PC-9 (cell line): ENCODE results near the gene FOXL1.

Experiments
- EZH2 ChIP-seq: fragments of 200-600 bp; sonication (generic); IDR thresholded peaks from 2 replicates; pipeline ENCODE4 v1.8.0; 2017; ENCODE audit warnings: antibody characterized with exemption, low read depth
- TF ChIP-seq, protein P1 (sequence below): fragments of 200-600 bp; sonication (generic); conservative IDR thresholded peaks from 2 replicates; pipeline ENCODE4 v1.6.1; 2017; ENCODE audit warnings: mixed run types, antibody characterized with exemption, mild to moderate bottlenecking, moderate library complexity

DNA sequence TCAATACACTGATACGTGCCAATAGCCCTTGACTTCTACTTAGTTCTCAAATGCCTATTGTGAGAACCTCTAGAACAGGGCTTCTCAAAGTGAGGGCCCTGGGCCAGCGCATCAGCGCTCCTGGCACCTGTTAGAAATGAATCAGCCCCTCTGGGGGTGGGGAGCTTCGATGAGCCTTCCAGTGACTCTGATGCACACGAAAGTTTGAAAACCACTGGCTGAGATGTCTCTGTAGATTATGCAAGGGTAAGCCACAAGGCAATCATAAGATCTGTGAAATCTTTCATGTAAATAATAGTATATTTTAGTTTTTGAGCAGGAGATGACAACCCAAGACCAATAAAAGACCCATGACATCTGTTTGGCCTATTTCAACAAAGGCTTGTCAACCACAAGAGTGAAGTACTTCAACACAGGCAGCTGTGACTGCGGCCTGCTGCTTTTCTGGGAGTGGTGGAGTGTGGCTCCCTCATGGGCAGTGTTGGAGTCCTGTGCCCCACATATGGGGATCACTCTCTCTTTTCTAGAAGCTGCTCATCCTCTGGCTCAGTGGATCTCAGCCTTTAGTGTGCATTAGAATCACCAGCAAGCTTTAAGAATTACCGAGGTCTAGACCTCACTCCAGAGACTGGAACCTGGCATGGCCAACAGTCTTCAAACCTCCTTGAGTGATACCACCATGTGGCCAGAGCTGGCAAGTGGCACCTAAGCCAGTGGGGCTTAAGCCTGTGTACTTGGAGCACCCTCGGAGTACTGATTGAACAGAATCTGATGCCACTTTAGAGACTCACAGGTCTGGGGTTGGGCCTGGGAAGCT lies 29.1 kb upstream of the FOXL1 start:
- TF ChIP-seq, protein P1, sequence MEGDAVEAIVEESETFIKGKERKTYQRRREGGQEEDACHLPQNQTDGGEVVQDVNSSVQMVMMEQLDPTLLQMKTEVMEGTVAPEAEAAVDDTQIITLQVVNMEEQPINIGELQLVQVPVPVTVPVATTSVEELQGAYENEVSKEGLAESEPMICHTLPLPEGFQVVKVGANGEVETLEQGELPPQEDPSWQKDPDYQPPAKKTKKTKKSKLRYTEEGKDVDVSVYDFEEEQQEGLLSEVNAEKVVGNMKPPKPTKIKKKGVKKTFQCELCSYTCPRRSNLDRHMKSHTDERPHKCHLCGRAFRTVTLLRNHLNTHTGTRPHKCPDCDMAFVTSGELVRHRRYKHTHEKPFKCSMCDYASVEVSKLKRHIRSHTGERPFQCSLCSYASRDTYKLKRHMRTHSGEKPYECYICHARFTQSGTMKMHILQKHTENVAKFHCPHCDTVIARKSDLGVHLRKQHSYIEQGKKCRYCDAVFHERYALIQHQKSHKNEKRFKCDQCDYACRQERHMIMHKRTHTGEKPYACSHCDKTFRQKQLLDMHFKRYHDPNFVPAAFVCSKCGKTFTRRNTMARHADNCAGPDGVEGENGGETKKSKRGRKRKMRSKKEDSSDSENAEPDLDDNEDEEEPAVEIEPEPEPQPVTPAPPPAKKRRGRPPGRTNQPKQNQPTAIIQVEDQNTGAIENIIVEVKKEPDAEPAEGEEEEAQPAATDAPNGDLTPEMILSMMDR, result no peak
- TF ChIP-seq EZH2, result no peak
